ENCODE measurements around the gene CCNY. TPM values are rescaled to one million over a fixed set of nuclear protein-coding genes. Genes with fewer than 3 reads are reported as not detected.

CCNY gene
- 10 to 100 TPM; 22.4 to 49.2 (median 41.4) TPM for total RNA-seq
- long read RNA-seq, partial matches to known transcripts: 0 of 1 reads
- long read RNA-seq, other reads (novel, unspliced or antisense): 1 of 1 reads

DNA sequence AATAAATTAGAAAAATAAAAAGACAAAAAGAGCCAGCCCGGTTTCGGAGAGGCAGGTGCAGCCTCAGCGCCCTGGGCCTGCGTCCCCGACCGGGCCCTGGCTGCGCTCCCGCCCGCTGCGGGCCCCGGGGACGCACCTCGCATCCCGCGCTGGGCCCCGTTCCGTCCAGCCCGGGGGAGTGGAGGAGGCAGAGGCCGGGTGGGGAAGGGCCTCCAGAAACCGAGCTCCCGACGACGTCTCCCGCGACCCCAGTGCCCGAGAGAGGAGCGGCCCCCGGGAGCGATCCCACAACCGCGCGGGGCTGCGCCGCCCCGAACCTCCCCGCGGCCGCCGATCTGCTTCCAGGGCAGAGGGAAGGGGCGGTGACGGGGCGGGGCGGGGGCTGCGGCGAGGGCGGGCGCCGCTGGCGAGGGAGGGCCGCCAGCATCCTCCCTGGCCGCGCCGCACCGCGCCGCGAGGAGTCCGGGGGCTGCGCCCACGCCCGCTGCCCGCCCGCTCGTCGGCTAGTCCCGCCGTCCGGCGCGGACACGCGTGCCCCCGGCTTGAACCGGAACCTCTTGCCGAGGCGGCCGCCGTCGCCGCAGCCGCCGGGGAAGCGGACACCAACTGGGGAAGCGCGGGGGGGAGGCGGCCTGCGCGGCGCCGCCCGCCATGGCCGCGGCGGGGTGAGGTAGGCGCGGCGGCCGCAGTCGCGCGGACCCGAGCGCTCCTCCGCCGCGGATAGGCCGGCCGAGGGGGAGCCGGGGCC is at the start of gene CCNY:
TSS of gene CCNY (plus strand) at position 426 of the 748 bp plus-strand sequence. CDS start 545 bp downstream, outside the sequence.
- peak; percentile 88 to 89 (median 88) for DNase-seq
- 2% methylated on average over 12 of the region's 109 CpGs for WGBS (ENCODE audit: insufficient coverage, low coverage, low lambda C conversion rate, missing lambda C conversion rate)
- Histone ChIP-seq H3K4me3 (peak within 1 kb of the TSS; percentile 83 to 93 (median 89)), H3K9me3 (no peaks in the 10 kb centered on the region), H3K27me3 (no peaks in the 10 kb centered on the region), H3K27ac (peak within 1 kb of the TSS; percentile 64 to 85 (median 76)), H3K4me1 (peaks cover 0 to 39% (median 16%) of the 10 kb centered on the region in 4 donors), H3K36me3 (no peaks in the 10 kb centered on the region)
- intact Hi-C loops (cut with DNase I): loop anchor here in 1 of 2 donors (10.0 kb wide), 1 partner anchor 229 kb away; no protein-coding TSS in a partner anchor
- TF ChIP-seq POLR2A (IDR thresholded peaks at IDR 0.05): peak; percentile 85
- TF ChIP-seq, protein P1, sequence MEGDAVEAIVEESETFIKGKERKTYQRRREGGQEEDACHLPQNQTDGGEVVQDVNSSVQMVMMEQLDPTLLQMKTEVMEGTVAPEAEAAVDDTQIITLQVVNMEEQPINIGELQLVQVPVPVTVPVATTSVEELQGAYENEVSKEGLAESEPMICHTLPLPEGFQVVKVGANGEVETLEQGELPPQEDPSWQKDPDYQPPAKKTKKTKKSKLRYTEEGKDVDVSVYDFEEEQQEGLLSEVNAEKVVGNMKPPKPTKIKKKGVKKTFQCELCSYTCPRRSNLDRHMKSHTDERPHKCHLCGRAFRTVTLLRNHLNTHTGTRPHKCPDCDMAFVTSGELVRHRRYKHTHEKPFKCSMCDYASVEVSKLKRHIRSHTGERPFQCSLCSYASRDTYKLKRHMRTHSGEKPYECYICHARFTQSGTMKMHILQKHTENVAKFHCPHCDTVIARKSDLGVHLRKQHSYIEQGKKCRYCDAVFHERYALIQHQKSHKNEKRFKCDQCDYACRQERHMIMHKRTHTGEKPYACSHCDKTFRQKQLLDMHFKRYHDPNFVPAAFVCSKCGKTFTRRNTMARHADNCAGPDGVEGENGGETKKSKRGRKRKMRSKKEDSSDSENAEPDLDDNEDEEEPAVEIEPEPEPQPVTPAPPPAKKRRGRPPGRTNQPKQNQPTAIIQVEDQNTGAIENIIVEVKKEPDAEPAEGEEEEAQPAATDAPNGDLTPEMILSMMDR (IDR thresholded peaks at IDR 0.05): no peak
- ATAC-seq: peak; percentile 82 to 95 (median 89)

DNA sequence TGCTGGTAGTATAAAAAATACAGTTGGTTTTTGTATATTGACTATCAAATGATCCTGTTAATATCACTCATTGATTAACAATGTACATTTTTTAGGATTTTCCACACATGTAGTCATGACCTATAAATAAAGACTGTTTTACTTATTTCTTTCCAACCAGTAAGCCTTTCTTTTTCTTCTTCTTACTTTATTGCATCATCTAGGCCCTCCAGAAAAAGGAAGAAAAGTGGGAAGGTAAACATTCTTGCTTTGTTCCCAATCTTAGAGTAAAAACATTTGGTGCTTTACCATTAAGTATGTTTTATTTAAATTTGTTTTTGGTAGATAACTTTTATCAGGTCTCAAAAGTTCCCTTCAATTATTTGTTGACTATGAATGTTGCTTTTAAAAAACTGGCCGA is 47.1 kb upstream of the CCNY start:
- Histone ChIP-seq H3K4me3 (no peak overlapping the region), H3K27me3 (no peaks in the 10 kb centered on the region), H3K27ac (no peak overlapping the region), H3K4me1 (no peaks in the 10 kb centered on the region), H3K36me3 (no peaks in the 10 kb centered on the region), H3K9me3 (no peaks in the 10 kb centered on the region)
- DNase-seq: no peak
- intact Hi-C loops (cut with DNase I): no loop called here
- ATAC-seq: no peak
- WGBS (ENCODE audit: insufficient coverage, low coverage, low lambda C conversion rate, missing lambda C conversion rate): 89% methylated on average over 1 of the region's 1 CpG
- TF ChIP-seq, protein P1 (IDR thresholded peaks at IDR 0.05): no peak
- TF ChIP-seq POLR2A (IDR thresholded peaks at IDR 0.05): no peak

DNA sequence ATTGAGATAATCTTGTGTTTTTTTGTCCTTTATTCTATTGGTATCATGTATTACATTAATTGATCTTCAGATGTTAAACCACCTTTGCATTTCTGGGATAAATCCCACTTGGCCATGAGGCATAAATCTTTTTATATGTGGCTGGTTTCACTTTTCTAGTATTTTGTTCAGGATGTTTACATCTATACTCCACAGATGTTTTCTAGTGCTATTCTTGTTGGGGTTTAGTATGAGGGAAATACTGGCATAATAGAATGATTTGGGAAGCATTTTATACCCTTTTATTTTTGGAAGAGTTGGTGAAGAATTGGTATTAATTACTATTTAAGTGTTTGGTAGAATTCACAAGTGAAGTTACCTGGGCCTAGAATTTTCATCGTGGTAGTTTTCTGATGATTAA is 41.8 kb upstream of the CCNY start:
- TF ChIP-seq POLR2A (IDR thresholded peaks at IDR 0.05): no peak
- TF ChIP-seq, protein P1 (IDR thresholded peaks at IDR 0.05): no peak
- no peak for DNase-seq
- ATAC-seq: no peak
- H3K36me3 ChIP-seq: no peaks in the 10 kb centered on the region
- H3K9me3 ChIP-seq: peaks cover 0 to 3% (median 0%) of the 10 kb centered on the region in 4 donors
- H3K4me1 ChIP-seq: no peaks in the 10 kb centered on the region
- H3K27ac ChIP-seq: no peak overlapping the region
- H3K4me3 ChIP-seq: no peak overlapping the region
- WGBS (ENCODE audit: insufficient coverage, low coverage, low lambda C conversion rate, missing lambda C conversion rate): 100% methylated on average over 1 of the region's 1 CpG
- intact Hi-C loops (cut with DNase I): no loop called here
- no peaks in the 10 kb centered on the region for H3K27me3 ChIP-seq

DNA sequence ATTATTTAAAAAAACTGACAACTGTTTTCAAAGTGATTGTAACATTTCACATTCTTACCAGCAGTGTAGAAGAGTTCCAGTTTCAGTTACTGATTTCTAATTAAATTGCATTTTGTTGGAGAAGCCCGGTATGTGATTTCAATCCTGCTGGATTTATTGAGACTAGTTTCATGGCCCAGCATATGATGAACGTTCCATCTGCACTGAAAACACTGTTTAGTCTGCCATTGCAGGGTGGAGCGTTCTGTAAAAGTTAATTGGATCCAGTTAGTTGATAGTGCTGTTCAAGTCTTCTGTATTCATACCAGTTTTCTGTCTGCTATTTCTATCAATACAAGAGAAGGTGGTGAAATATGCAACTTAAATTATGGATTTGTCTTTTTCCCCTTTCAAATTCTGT is 37.3 kb upstream of the CCNY start:
- no peak for ATAC-seq
- Histone ChIP-seq H3K4me3 (no peak overlapping the region), H3K4me1 (no peaks in the 10 kb centered on the region), H3K9me3 (peaks cover 0 to 3% (median 0%) of the 10 kb centered on the region in 4 donors), H3K27me3 (no peaks in the 10 kb centered on the region), H3K36me3 (no peaks in the 10 kb centered on the region), H3K27ac (no peak overlapping the region)
- WGBS (ENCODE audit: insufficient coverage, low coverage, low lambda C conversion rate, missing lambda C conversion rate): 75% methylated on average over 3 of the region's 3 CpGs
- TF ChIP-seq POLR2A (IDR thresholded peaks at IDR 0.05): no peak
- TF ChIP-seq, protein P1 (IDR thresholded peaks at IDR 0.05): no peak
- intact Hi-C loops (cut with DNase I): no loop called here
- DNase-seq: no peak
